Activated CD8-positive, alpha-beta T cell treated with anti-CD3 and anti-CD28 coated beads for 36 hours (primary cell): Measurements from ENCODE around the gene UBE2D2. TPM values are rescaled to one million over a fixed set of nuclear protein-coding genes. Genes with fewer than 3 reads are reported as not detected.
A peak's percentile ranks its signal among the peaks of the same experiment; 100 is the strongest.
"Not testable (repeated sequence)": the region's sequence is repeated elsewhere in the genome, so short reads cannot be mapped to it uniquely, and the experiment has no call there.

Source experiments
- ATAC-seq: fragments of 200-7000 bp; cut with Tn5 transposase; one replicate; pipeline ENCODE4 v1.10.0; 2021; ENCODE audit warnings: mild to moderate bottlenecking, moderate library complexity
- CTCF ChIA-PET: fragments of 350-600 bp; sonication (Branson Sonifier 250); formaldehyde crosslinking; loops from one replicate; lab custom pipeline; 2021; ENCODE audit warnings: antibody characterized with exemption; lab: Charles Lee
- POLR2A ChIA-PET: fragments of 350-600 bp; sonication (Branson Sonifier 250); formaldehyde crosslinking; loops from one replicate; lab custom pipeline; 2021; ENCODE audit warnings: antibody characterized with exemption; lab: Charles Lee
- DNase-seq: peaks from one replicate; pipeline ENCODE4 v3.0.0-alpha.2; 2020
- H3K27ac Mint-ChIP-seq: one replicate; pipeline ENCODE4 v1.8.0; 2021; ENCODE audit warnings: mild to moderate bottlenecking, mixed read lengths
- H3K27me3 Mint-ChIP-seq: one replicate; pipeline ENCODE4 v1.8.0; 2021; ENCODE audit warnings: mixed read lengths
- H3K36me3 Mint-ChIP-seq: one replicate; pipeline ENCODE4 v1.8.0; 2021; ENCODE audit warnings: low read depth, mixed read lengths
- H3K4me1 Mint-ChIP-seq: one replicate; pipeline ENCODE4 v1.8.0; 2021; ENCODE audit warnings: low read depth, mixed read lengths
- H3K4me3 Mint-ChIP-seq: one replicate; pipeline ENCODE4 v1.8.0; 2021; ENCODE audit warnings: mild to moderate bottlenecking, moderate library complexity, mixed read lengths
- H3K9me3 Mint-ChIP-seq: one replicate; pipeline ENCODE4 v1.8.0; 2021; ENCODE audit warnings: mixed read lengths
- CTCF ChIP-seq: fragments of 200-600 bp; IDR thresholded peaks from one replicate; pipeline ENCODE4 v1.8.0; 2022; ENCODE audit warnings: antibody characterized with exemption, mild to moderate bottlenecking
- intact Hi-C: fragments of 100-400 bp; cut with micrococcal nuclease; formaldehyde crosslinking; loops from one replicate; pipeline ENCODE4 v1.10.0; 2022
- total RNA-seq, 2 experiments: library from RNA; stranded (reverse); gene quantifications; one replicate each; pipeline ENCODE4 v1.2.3, GENCODE V29; 2021

Gene UBE2D2
- total RNA-seq: 100 to 1,000 TPM; 239 to 253 TPM

- intact Hi-C loops: loop anchor here (5.0 kb wide), 1 partner anchor 104 kb away; no protein-coding TSS in a partner anchor
- peaks cover 19% of the 10 kb centered on the region for H3K4me1 Mint-ChIP-seq
- H3K36me3 Mint-ChIP-seq: peaks cover 28% of the 10 kb centered on the region
- no peaks in the 10 kb centered on the region for H3K27me3 Mint-ChIP-seq
- no peak for TF ChIP-seq CTCF
- ChIA-PET POLR2A (interaction anchor here (0.5 to 7.0 kb wide), 26 partner anchors 9 to 285 kb away, joined by 3 to 78 read pairs (median 5); partner anchors contain the start of genes MATR3, MZB1, PAIP2 and SPATA24), CTCF (interaction anchor here (0.9 to 7.5 kb wide), 5 partner anchors 14 to 138 kb away, joined by 3 to 56 read pairs (median 4); no protein-coding TSS in a partner anchor)
- peak; percentile 91 for ATAC-seq
- peak within 1 kb of the TSS; percentile 92 for H3K27ac Mint-ChIP-seq
- DNase-seq: peak; percentile 98
- no peaks in the 10 kb centered on the region for H3K9me3 Mint-ChIP-seq
- peak within 1 kb of the TSS; percentile 87 for H3K4me3 Mint-ChIP-seq
Observed at GRCh38 chr5:139560752-139561654, at the start of gene UBE2D2. TSS of gene UBE2D2 (plus strand) at chr5:139561339. CDS start at chr5:139561792, 453 bp downstream.

- ATAC-seq (no peak), DNase-seq (peak; percentile 16)
- Mint-ChIP-seq H3K9me3 (peaks cover 3% of the 10 kb centered on the region), H3K36me3 (peaks cover 3% of the 10 kb centered on the region), H3K27ac (no peak overlapping the region), H3K4me3 (no peak overlapping the region), H3K27me3 (no peaks in the 10 kb centered on the region), H3K4me1 (peaks cover 42% of the 10 kb centered on the region)
- intact Hi-C loops: loop anchor here (1.0 kb wide), 1 partner anchor 91 kb away; no protein-coding TSS in a partner anchor
- TF ChIP-seq CTCF: no peak
- ChIA-PET POLR2A (interaction anchor here (1.0 to 2.5 kb wide), 5 partner anchors 27 to 98 kb away, joined by 3 to 13 read pairs (median 4); no protein-coding TSS in a partner anchor), CTCF (interaction anchor here (0.8 to 12.5 kb wide), 36 partner anchors 11 to 252 kb away, joined by 3 to 444 read pairs (median 5); partner anchors contain the start of genes DNAJC18, SMIM33, SPATA24 and STING1)
Observed at GRCh38 chr5:139512786-139513390, 48.3 kb upstream of the UBE2D2 start.

DNA sequence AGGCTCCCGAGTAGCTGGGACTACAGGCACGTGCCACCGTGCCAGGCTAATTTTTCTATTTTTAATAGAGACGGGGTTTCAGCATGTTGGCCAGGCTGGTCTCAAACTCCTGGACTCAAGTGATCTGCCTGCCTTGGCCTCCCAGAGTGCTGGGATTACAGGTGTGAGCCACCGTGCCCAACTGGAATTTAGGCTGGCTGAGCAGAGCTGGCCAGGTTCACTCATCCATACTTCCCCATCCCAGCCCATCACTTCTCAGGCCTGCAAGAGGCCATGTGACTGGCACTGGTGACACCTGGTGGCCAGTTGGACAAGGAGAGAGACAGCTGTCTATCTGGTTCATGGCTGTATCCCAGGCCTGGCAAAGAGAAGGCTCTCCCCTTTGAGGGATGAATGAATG lies 47.7 kb upstream of the UBE2D2 start:
- peak; percentile 60 for ATAC-seq
- ChIA-PET POLR2A (interaction anchor here (1.1 to 2.5 kb wide), 6 partner anchors 31 to 98 kb away, joined by 3 to 13 read pairs (median 4); partner anchors contain the start of gene STING1), CTCF (interaction anchor here (0.6 to 12.5 kb wide), 36 partner anchors 10 to 252 kb away, joined by 3 to 444 read pairs (median 5); partner anchors contain the start of genes DNAJC18, SMIM33, SPATA24 and STING1)
- peak; percentile 76 for TF ChIP-seq CTCF
- peaks cover 42% of the 10 kb centered on the region for H3K4me1 Mint-ChIP-seq
- not testable (repeated sequence) for H3K27ac Mint-ChIP-seq, H3K9me3 Mint-ChIP-seq, H3K36me3 Mint-ChIP-seq, H3K4me3 Mint-ChIP-seq, H3K27me3 Mint-ChIP-seq
- peak; percentile 89 for DNase-seq
- intact Hi-C loops: loop anchor here (1.0 kb wide), 1 partner anchor 91 kb away; no protein-coding TSS in a partner anchor

DNA sequence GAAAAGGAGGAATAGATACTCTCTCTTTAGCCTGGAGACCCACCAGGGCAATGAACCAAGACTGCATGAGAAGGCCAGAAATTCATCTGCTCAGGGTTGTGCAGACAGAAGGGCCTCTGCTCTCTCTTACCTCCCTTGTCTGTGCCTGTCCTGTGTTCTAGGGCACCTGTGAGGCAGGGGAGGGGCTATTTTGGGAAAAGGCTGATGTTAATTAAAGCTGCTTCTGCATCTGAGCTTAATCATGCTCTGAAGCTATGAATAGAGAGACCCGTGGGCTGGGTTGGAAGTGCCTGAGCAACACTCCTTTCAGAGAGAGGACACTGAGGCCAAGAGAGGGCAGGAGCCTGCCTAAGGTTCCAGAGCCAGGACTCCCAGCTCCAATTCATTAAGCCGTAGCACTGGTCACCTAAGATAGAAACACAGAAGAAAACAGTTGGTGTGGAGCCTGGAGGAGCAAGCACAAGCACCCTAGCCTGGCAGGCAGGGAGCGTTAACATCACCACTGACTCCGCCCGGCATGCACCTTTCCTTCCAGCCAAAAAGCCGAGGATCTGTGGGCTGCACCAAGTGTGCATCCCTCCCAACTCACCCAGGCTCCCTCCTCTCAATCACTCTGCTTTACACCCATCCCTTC lies 47.2 kb upstream of the UBE2D2 start:
- ATAC-seq (no peak), DNase-seq (no peak)
- peaks cover under 1% of the 10 kb centered on the region for H3K27me3 Mint-ChIP-seq
- peaks cover 3% of the 10 kb centered on the region for H3K9me3 Mint-ChIP-seq
- peaks cover 43% of the 10 kb centered on the region for H3K4me1 Mint-ChIP-seq
- no peak overlapping the region for H3K27ac Mint-ChIP-seq
- H3K36me3 Mint-ChIP-seq: peaks cover 3% of the 10 kb centered on the region
- intact Hi-C loops: loop anchor here (1.0 kb wide), 1 partner anchor 92 kb away; no protein-coding TSS in a partner anchor
- ChIA-PET CTCF (interaction anchor here (0.6 to 12.5 kb wide), 28 partner anchors 10 to 251 kb away, joined by 3 to 444 read pairs (median 5); partner anchors contain the start of genes DNAJC18, SMIM33, SPATA24 and STING1), POLR2A (interaction anchor here (1.1 to 2.5 kb wide), 6 partner anchors 32 to 99 kb away, joined by 3 to 13 read pairs (median 4); partner anchors contain the start of gene STING1)
- H3K4me3 Mint-ChIP-seq: no peak overlapping the region
- TF ChIP-seq CTCF: no peak
